OCI-LY7 (cell line): Measurements from ENCODE around the gene MRPL20. TPM values are rescaled to one million over a fixed set of nuclear protein-coding genes. Genes with fewer than 3 reads are reported as not detected.

Experiments used
- BruUV-seq: library from RNA; stranded (reverse); fragments of 400-500 nt; replicated peaks from 2 replicates; lab custom pipeline; 2021; lab: Mats Ljungman, UMichigan
- CTCF ChIA-PET: fragments of 300-600 bp; sonication (Branson Sonifier 250); formaldehyde crosslinking; loops from one replicate; lab custom pipeline; 2022; ENCODE audit warnings: antibody characterized with exemption; ENCODE audit not compliant: unreplicated experiment; lab: Charles Lee
- POLR2A ChIA-PET: fragments of 300-600 bp; sonication (Branson Sonifier 250); formaldehyde crosslinking; loops from one replicate; lab custom pipeline; 2022; ENCODE audit warnings: antibody characterized with exemption; lab: Charles Lee
- DNase-seq: peaks from one replicate; pipeline ENCODE4 v3.0.0-alpha.2; 2015; ENCODE audit warnings: low spot score
- H2AFZ ChIP-seq: fragments of 200-600 bp; sonication (generic), shearing (Covaris generic); 2 replicates; pipeline ENCODE4 v1.6.1; 2014; ENCODE audit warnings: mild to moderate bottlenecking, antibody characterized with exemption, low read length, moderate library complexity
- H3K27ac ChIP-seq: fragments of 200-600 bp; sonication (generic); 2 replicates; pipeline ENCODE4 v1.5.1; 2014; ENCODE audit warnings: mixed run types, low read depth, mild to moderate bottlenecking, moderate library complexity, low read length, inconsistent platforms; ENCODE audit not compliant: poor library complexity, severe bottlenecking
- H3K36me3 ChIP-seq: fragments of 200-600 bp; sonication (generic); 2 replicates; pipeline ENCODE4 v1.6.1; 2014; ENCODE audit warnings: mild to moderate bottlenecking, antibody characterized with exemption, low read length, moderate library complexity, mixed read lengths; ENCODE audit not compliant: insufficient read depth
- H3K4me1 ChIP-seq: fragments of 200-600 bp; sonication (generic); 2 replicates; pipeline ENCODE4 v1.5.1; 2014; ENCODE audit warnings: mild to moderate bottlenecking, low read length; ENCODE audit not compliant: insufficient read depth, poor library complexity, severe bottlenecking
- H3K4me2 ChIP-seq: fragments of 200-600 bp; sonication (generic); 2 replicates; pipeline ENCODE4 v1.6.1; 2014; ENCODE audit warnings: mild to moderate bottlenecking, low read length
- H3K4me3 ChIP-seq: fragments of 200-600 bp; sonication (generic); 2 replicates; pipeline ENCODE4 v1.5.1; 2014; ENCODE audit warnings: mild to moderate bottlenecking, low read depth, low read length; ENCODE audit not compliant: poor library complexity, severe bottlenecking
- H3K79me2 ChIP-seq: fragments of 200-600 bp; sonication (generic); 2 replicates; pipeline ENCODE4 v1.6.1; 2016; ENCODE audit warnings: low read depth, mild to moderate bottlenecking, low read length, moderate library complexity, mixed read lengths; ENCODE audit not compliant: insufficient read depth
- H3K9me2 ChIP-seq: fragments of 200-600 bp; sonication (generic); 2 replicates; pipeline ENCODE4 v1.6.1; 2016; ENCODE audit warnings: mild to moderate bottlenecking, low read length, mixed read lengths; ENCODE audit not compliant: insufficient read depth
- H3K9me3 ChIP-seq: fragments of 200-600 bp; sonication (generic); 2 replicates; pipeline ENCODE4 v1.6.1; 2014; ENCODE audit warnings: mild to moderate bottlenecking, mixed run types, low read length, mixed read lengths
- H4K20me1 ChIP-seq: fragments of 200-600 bp; sonication (generic); 2 replicates; pipeline ENCODE4 v1.6.1; 2014; ENCODE audit warnings: mild to moderate bottlenecking, antibody characterized with exemption, low read length, moderate library complexity, mixed read lengths; ENCODE audit not compliant: insufficient read depth
- EZH2phosphoT487 ChIP-seq: fragments of 200-600 bp; sonication (generic); IDR thresholded peaks from 2 replicates; pipeline ENCODE4 v1.6.1; 2018; ENCODE audit warnings: low read depth, borderline replicate concordance, mild to moderate bottlenecking, mixed run types, antibody characterized with exemption, low read length, moderate library complexity, mixed read lengths
- intact Hi-C: fragments of 100-400 bp; cut with micrococcal nuclease; formaldehyde crosslinking; loops from one replicate; pipeline ENCODE4 v1.10.0; 2022; ENCODE audit not compliant: unreplicated experiment
- total RNA-seq, 2 experiments: library from RNA; depleted of rRNA in 1 of 2; stranded (reverse); fragments of >200 nt in 1 of 2; shearing (Covaris generic) in 1 of 2; gene quantifications; 2 replicates each; pipeline ENCODE4 v1.2.3, GENCODE V29; 2014 to 2022
- TF ChIP-seq, protein P1 (sequence below): fragments of 200-600 bp; sonication (generic); conservative IDR thresholded peaks from 2 replicates; pipeline ENCODE4 v1.5.1; 2014; ENCODE audit warnings: mild to moderate bottlenecking, antibody characterized with exemption, low read length, moderate library complexity, mixed read lengths

MRPL20 gene
- total RNA-seq, 2 experiments from 2014 or later = 143 to 165 TPM

DNA sequence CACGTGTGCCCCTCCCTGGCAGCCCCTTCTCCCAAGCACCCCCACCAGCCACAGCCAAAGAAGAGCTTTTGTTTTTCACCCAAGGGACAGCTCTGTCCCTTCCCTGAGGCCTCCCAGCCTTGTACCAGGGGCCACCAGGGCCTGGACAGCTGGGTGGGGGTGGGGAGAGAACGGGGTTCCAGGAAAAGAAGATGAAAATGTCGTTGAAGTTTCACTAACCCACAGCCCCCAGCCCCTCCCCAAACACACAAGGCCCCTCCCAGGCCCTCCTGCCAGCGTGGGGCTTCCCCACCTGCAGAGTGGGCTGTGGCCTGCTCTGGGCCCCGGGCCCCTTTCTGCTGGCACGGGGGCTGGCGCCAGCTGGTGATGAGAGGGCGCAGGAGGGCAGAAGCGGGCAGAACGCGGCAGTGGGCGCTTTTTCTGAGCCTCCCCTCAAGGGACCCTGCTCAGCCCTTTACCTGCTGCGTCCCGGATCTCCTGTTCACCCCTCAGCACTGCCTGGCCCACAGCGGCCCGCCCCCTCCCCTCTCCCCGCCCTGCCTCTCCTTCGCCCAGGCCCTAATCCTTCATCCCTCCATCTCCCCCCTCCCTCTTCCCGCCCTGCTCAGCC lies 19.5 kb upstream of the MRPL20 start:
- Histone ChIP-seq H3K4me2 (no peak overlapping the region), H3K79me2 (no peaks in the 10 kb centered on the region), H3K9me3 (no peaks in the 10 kb centered on the region), H3K27ac (no peak overlapping the region), H3K4me1 (no peaks in the 10 kb centered on the region), H4K20me1 (no peaks in the 10 kb centered on the region), H3K9me2 (no peaks in the 10 kb centered on the region), H3K36me3 (no peaks in the 10 kb centered on the region), H2AFZ (no peak overlapping the region), H3K4me3 (no peak overlapping the region)
- TF ChIP-seq EZH2phosphoT487 = no peak
- TF ChIP-seq, protein P1, sequence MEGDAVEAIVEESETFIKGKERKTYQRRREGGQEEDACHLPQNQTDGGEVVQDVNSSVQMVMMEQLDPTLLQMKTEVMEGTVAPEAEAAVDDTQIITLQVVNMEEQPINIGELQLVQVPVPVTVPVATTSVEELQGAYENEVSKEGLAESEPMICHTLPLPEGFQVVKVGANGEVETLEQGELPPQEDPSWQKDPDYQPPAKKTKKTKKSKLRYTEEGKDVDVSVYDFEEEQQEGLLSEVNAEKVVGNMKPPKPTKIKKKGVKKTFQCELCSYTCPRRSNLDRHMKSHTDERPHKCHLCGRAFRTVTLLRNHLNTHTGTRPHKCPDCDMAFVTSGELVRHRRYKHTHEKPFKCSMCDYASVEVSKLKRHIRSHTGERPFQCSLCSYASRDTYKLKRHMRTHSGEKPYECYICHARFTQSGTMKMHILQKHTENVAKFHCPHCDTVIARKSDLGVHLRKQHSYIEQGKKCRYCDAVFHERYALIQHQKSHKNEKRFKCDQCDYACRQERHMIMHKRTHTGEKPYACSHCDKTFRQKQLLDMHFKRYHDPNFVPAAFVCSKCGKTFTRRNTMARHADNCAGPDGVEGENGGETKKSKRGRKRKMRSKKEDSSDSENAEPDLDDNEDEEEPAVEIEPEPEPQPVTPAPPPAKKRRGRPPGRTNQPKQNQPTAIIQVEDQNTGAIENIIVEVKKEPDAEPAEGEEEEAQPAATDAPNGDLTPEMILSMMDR = no peak
- DNase-seq = no peak
- intact Hi-C loops = no loop called here
- ChIA-PET CTCF (no interaction called here), POLR2A (no interaction called here)
- BruUV-seq = no TSS peak

DNA sequence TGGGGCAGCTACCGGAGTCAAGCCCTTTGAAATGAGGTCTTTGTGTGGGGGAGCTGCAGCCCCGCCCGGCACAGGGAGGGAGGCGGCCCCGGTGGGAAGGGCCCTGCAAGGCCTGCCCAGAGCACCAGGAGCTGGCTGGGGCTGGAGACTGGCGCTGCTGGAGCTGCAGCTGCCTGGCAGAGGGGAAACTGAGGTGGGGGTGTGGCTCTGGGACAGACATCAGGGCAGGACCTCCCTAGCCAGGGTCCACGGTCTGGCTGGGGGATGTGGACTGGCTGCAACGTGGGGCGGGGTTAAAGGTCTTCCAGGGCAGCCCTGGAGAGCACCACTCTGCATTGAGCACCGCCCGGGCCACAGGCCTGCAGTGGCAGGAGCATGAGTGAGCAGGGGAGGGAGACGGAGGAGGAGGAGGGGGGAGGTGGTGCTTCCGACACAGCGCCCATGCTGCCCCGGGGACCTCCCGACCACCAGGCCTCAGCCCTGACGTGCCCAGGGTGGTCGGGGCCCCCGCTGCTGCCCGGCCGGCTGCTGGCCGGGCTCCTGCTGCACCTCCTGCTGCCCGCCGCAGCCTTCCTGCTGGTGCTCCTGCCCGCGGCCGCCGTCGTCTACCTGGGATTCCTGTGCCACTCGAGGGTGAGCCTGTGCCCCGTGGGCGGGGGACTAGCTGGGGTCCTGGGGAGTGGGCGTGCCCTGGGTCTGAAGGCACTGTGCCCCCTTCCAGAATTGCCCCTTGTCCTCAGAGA lies 18.8 kb upstream of the MRPL20 start:
- no peak overlapping the region for H2AFZ ChIP-seq
- H3K27ac ChIP-seq = no peak overlapping the region
- no peak for DNase-seq
- H3K9me2 ChIP-seq = no peaks in the 10 kb centered on the region
- no peaks in the 10 kb centered on the region for H3K4me1 ChIP-seq
- TF ChIP-seq EZH2phosphoT487 = no peak
- TF ChIP-seq, protein P1 = no peak
- no peaks in the 10 kb centered on the region for H4K20me1 ChIP-seq
- no TSS peak for BruUV-seq
- H3K4me3 ChIP-seq = no peak overlapping the region
- intact Hi-C loops = no loop called here
- no peak overlapping the region for H3K4me2 ChIP-seq
- CTCF ChIA-PET = no interaction called here
- no peaks in the 10 kb centered on the region for H3K9me3 ChIP-seq
- POLR2A ChIA-PET = no interaction called here
- no peaks in the 10 kb centered on the region for H3K36me3 ChIP-seq
- H3K79me2 ChIP-seq = no peaks in the 10 kb centered on the region

DNA sequence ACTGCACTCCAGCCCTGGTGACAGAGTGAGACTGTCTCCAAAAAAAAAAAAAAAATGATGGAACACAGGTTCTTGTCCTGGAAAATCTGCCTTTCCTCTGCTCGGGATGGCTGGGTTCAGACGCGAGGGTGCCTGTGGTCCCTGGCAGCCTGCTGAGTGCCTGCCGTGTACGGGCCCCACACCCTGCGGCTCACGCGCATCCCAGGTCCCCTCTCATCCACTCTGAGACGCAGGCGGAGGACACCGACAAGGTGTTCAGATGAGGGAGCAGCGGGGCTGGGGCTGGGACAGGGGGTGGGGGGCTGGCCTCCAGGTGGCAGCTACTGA lies 18.3 kb upstream of the MRPL20 start:
- Histone ChIP-seq H4K20me1 (no peaks in the 10 kb centered on the region), H3K4me2 (no peak overlapping the region), H3K79me2 (no peaks in the 10 kb centered on the region), H3K4me3 (no peak overlapping the region), H2AFZ (no peak overlapping the region), H3K4me1 (no peaks in the 10 kb centered on the region), H3K36me3 (no peaks in the 10 kb centered on the region), H3K27ac (no peak overlapping the region), H3K9me2 (no peaks in the 10 kb centered on the region), H3K9me3 (no peaks in the 10 kb centered on the region)
- BruUV-seq = no TSS peak
- no peak for DNase-seq
- POLR2A ChIA-PET = no interaction called here
- TF ChIP-seq, protein P1 = no peak
- intact Hi-C loops = no loop called here
- CTCF ChIA-PET = no interaction called here
